Activated CD4-positive, alpha-beta T cell treated with anti-CD3 and anti-CD28 coated beads for 1 hour (primary cell): ENCODE data around the gene GBF1.
A peak's percentile ranks its signal among the peaks of the same experiment; 100 is the strongest.

Source experiments
- DNase-seq: peaks from one replicate; pipeline ENCODE4 v3.0.0-alpha.2; 2020

The GBF1 gene

DNA sequence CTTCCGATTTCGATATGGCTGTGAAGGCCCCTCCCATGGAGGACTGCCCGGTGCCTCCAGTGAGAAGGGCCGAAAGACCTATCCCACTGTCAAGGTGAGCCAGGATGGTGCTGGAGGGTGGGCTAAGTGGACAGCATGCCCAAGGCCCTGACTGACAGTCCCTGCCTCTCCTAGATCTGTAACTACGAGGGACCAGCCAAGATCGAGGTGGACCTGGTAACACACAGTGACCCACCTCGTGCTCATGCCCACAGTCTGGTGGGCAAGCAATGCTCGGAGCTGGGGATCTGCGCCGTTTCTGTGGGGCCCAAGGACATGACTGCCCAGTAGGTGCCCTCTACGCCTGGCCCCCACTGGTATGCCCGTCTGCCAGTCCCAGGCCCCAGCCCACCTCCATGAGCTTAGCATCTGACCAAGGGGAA, 151.4 kb downstream of the GBF1 start:
- no peak for DNase-seq

GRCh38 chr10:102397222-102398171, 152.2 kb downstream of the GBF1 start:
- no peak for DNase-seq

DNA sequence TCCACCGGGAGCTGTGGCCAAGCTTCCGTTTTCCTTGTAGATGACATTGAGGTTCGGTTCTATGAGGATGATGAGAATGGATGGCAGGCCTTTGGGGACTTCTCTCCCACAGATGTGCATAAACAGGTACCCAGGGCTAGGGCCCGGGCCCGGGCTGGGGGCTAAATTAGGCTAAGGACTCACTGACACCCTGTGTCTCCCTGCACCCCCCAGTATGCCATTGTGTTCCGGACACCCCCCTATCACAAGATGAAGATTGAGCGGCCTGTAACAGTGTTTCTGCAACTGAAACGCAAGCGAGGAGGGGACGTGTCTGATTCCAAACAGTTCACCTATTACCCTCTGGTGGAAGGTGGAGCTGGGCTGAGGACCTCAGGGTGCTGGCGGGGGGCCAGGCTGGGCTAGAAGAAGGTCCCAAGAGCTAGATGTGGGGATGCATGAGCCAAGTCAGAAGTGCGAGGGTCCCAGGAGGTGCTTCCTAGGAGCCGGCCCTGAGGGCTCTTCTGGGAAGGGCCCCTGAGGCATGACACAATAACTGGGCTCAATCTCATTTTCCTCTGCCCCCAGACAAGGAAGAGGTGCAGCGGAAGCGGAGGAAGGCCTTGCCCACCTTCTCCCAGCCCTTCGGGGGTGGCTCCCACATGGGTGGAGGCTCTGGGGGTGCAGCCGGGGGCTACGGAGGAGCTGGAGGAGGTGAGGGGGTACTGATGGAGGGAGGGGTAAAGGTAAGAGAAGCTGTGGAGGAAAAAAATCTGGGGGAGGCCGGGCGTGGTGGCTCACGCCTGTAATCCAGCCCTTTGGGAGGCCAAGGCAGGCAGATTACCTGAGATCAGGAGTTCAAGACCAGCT, 153.1 kb downstream of the GBF1 start:
- DNase-seq: no peak

- peak; percentile 81 for DNase-seq
Measured at GRCh38 chr10:102399217-102400021, 154.1 kb downstream of the GBF1 start.

DNA sequence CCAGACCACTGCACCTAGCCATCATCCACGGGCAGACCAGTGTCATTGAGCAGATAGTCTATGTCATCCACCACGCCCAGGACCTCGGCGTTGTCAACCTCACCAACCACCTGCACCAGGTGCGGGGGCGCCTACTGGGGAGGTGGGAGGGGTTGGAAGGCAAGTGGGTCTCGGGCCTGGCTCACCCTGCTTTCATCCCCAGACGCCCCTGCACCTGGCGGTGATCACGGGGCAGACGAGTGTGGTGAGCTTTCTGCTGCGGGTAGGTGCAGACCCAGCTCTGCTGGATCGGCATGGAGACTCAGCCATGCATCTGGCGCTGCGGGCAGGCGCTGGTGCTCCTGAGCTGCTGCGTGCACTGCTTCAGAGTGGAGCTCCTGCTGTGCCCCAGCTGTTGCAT, 154.7 kb downstream of the GBF1 start:
- no peak for DNase-seq

DNA sequence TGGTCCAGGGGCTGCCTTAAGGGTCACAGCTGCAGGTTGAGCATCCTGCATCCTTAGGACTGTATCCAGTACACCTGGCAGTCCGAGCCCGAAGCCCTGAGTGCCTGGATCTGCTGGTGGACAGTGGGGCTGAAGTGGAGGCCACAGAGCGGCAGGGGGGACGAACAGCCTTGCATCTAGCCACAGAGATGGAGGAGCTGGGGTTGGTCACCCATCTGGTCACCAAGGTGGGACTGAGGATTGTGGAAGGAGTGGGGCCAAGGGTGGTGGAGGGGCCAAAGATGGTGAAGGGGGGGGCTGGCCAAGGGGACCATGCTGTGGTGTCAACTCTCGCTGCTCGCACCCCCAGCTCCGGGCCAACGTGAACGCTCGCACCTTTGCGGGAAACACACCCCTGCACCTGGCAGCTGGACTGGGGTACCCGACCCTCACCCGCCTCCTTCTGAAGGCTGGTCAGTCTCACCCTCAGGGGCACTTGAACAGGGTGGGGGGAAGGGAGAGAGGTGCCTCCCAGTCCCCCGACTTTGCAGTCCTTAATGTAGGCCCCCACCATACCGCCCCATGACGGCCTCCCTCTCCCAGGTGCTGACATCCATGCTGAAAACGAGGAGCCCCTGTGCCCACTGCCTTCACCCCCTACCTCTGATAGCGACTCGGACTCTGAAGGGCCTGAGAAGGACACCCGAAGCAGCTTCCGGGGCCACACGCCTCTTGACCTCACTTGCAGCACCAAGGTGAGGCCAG, 155.4 kb downstream of the GBF1 start:
- DNase-seq: no peak

DNA sequence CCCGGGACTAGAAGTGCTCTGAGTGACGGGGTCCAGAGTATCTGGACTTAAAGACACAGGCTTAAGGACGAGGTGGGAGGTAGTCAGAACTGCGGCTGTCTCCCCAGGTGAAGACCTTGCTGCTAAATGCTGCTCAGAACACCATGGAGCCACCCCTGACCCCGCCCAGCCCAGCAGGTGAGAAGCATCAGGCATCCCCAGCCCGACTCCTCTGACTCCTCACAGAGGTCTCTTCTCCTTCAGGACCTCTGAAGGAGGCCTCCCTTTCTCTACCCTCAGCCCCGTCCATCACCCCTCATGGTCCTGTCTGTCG, 156.0 kb downstream of the GBF1 start:
- DNase-seq: no peak

GRCh38 chr10:102401735-102402511, 156.6 kb downstream of the GBF1 start:
- DNase-seq: no peak

- DNase-seq: no peak
Measured at GRCh38 chr10:102402512-102402896, 157.2 kb downstream of the GBF1 start.

DNA sequence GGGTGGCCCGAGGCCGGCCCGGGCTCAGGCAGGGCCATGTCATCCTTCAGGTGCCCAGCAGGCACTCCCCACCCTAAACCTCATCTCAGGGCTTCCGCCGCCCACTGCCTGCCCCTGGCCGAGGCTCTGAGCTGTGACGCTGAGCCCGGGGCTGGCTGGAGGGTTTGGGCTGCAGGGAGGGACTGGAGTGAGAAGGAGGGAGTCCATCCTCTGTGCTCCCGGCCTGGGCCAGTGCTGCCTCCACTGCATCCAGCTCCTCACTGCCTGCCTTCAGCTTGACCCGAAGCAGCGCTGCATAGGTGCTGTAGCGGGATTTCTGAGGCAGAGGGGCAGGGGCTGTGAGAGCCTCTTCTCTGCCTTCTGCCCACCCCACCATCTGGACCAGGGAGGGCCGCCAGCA, 157.8 kb downstream of the GBF1 start:
- no peak for DNase-seq

GRCh38 chr10:102404361-102405107, 159.2 kb downstream of the GBF1 start:
- no peak for DNase-seq

- no peak for DNase-seq
Measured at GRCh38 chr10:102405108-102405571, 159.8 kb downstream of the GBF1 start.

DNA sequence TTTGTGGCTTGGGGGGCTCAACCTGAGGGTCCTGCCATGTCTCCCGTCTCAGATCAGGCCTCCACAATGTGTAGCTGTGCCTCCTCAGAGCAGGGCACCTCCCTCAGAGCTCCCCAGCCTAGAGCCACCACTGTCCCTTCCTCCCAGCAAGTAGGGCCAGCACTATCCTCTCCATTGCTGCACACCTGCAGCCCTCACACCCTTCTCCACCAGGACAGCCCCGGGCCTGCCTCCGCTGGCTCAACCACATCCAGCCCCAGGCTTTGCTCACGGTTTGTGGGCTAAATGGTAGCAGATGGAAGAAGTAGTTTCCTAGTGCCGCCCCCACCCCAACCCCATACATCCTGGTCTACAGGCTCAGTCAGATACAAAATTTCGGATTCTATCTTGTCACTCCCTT, 160.3 kb downstream of the GBF1 start:
- DNase-seq: no peak

GRCh38 chr10:102406815-102407214, 161.5 kb downstream of the GBF1 start:
- DNase-seq: no peak

DNA sequence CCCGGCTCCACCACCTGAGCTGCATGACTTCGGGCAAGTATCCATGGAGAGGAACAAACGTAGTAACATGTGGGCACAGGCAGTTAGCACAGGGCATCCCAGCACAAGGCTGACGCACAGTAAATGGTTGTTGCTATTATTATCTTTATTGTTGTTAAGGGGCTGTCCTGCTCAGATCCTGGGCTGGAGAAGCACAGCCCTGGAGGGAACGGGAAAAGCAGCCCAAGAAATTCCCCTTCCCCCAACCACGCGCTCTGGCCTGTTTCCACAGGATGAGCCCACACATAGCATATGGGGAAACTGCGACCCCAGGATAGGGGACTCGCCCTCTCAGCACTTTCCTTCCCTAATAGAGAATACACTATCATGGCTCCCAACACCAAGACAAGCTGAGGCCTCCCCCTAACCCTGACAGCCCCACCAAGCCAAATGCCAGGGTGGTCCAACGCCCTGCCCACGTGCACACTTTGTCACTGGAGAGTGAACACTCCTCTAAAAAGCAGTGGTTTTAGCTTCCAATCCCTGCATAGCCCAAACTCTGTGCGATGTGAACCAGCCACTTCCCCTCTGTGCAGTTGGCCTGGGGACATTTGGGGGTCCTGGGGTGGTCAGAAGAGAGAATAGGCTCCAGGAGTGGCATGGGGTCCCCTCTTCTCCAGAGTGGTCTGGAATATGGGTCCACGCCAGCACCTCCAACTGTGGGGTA, 162.2 kb downstream of the GBF1 start:
- no peak for DNase-seq

GRCh38 chr10:102408131-102408727, 162.9 kb downstream of the GBF1 start:
- DNase-seq: no peak

DNA sequence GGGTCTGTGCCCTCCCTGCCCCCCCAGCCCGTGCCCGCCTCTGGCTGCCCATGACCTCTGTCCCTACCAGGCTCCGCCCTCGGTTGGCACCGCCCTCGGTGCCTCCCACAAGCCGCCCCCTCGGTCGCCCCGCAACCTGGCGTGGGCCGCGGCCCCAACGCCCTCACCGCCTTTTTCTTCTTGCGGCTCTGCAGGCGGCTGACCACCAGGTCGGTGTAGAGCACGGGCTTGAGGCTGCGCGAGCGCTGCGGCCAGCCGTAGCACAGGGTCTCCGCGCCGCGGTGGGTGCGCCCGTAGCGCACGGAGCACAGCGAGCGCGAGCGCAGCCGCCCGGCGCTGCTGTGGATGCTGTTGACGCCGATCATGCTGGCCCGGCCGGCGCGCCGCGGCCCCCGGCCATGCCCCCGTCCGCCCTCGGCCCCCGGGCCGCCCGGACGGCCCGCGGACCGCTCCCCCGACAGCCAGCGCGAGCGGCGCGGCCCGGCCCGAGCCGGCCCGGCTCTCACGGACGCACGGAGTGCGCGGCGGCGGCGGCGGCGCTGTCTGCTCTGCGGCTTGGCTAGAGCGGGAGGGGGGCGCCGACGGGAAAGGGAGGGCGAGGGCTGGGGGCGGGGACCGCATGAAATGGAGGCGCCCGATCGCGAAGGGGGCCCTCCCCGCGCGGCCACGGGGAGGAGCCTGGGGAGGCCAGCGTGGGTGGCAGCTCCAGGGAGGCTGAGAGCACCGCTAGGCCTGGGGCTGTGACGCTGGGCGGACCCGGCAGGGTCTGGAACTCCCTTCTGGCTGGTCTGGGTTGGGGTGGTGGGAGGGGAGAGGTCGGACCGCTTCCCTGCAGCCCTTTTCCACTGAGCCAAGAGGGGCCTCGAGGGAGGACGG, 163.6 kb downstream of the GBF1 start:
- peak; percentile 72 for DNase-seq

- no peak for DNase-seq
Measured at GRCh38 chr10:102409604-102410428, 164.5 kb downstream of the GBF1 start.
